RWPE2 (cell line): ENCODE results near the gene CAMK2B.

Experiments
- ATAC-seq: fragments of 200-7000 bp; cut with Tn5 transposase; 3 replicates; pipeline ENCODE4 v1.9.1; 2021; ENCODE audit warnings: low read depth
- DNase-seq: peaks from one replicate; pipeline ENCODE4 v3.0.0-alpha.2; 2020; ENCODE audit warnings: low spot score
- H3K27ac ChIP-seq: fragments of 450-650 bp; 2 replicates; pipeline ENCODE4 v1.5.1; 2017; ENCODE audit warnings: mild to moderate bottlenecking; ENCODE audit not compliant: poor library complexity, severe bottlenecking
- H3K27me3 ChIP-seq: fragments of 250-450 bp; sonication (Bioruptor Pico); 2 replicates; pipeline ENCODE4 v1.5.1; 2021; ENCODE audit warnings: mild to moderate bottlenecking, moderate library complexity; ENCODE audit not compliant: insufficient read depth, poor library complexity, severe bottlenecking
- H3K36me3 ChIP-seq: fragments of 250-450 bp; sonication (Bioruptor Pico); 2 replicates; pipeline ENCODE4 v1.5.1; 2020; ENCODE audit warnings: low read depth, mild to moderate bottlenecking, moderate library complexity
- H3K4me1 ChIP-seq: fragments of 250-450 bp; sonication (Bioruptor Pico); 2 replicates; pipeline ENCODE4 v1.5.1; 2021; ENCODE audit warnings: mild to moderate bottlenecking, moderate library complexity; ENCODE audit not compliant: insufficient read depth, poor library complexity, severe bottlenecking
- H3K4me3 ChIP-seq: fragments of 250-450 bp; sonication (Bioruptor Pico); 2 replicates; pipeline ENCODE4 v1.5.1; 2021; ENCODE audit warnings: mild to moderate bottlenecking, moderate library complexity; ENCODE audit not compliant: severe bottlenecking
- H3K9me3 ChIP-seq: fragments of 250-450 bp; sonication (Bioruptor Pico); 2 replicates; pipeline ENCODE4 v1.5.1; 2021; ENCODE audit warnings: mild to moderate bottlenecking, moderate library complexity; ENCODE audit not compliant: severe bottlenecking
- TF ChIP-seq, protein P1 (sequence below): fragments of 450-650 bp; IDR thresholded peaks from one replicate; pipeline ENCODE4 v1.5.1; 2017; ENCODE audit warnings: mild to moderate bottlenecking, moderate library complexity; ENCODE audit not compliant: poor library complexity, severe bottlenecking

The CAMK2B gene

DNA sequence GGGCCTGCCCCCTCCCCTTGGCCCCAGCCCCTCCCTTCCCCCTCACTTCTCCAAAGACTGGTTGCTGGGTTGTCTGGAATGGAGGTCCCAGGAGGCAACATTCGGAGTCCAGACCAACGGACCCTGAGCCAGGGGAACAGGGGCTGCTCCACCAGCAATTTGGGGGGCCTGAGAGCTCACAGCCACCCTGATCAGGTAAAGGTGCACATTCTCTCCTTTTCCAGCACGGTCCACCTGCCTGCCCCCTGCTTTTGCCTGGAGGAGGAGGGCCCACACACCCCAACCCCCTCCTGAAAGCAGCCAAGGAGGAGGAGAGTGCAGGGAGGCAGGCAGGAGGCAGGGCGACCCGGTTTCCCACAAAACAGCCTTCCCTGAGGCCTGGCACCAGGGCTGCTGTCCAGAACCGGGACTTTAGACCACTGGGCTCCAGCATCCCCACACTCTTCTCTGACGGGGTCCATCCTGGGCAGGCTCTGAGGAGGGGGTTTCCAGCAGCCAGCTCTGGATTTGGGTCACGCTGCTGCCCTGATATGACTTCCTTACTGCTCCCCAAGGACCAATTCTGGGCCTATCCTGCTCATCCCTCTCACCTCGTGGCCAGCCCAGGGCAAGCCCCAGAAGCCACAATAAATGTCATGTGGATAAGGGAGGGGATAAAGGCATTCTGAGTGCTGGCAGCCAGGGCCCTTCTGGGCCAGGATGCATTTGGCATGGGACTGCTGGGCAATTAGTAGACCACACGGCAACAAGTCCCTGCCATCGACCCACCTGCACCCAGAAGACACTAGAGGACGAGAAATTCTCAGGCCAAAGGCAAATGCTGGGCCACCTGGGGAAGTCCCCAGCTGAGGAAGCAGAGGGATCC is 1.1 kb upstream of the CAMK2B start:
- no peaks in the 10 kb centered on the region for H3K36me3 ChIP-seq
- H3K27me3 ChIP-seq = peaks cover 22% of the 10 kb centered on the region
- no peak overlapping the region for H3K27ac ChIP-seq
- TF ChIP-seq, protein P1, sequence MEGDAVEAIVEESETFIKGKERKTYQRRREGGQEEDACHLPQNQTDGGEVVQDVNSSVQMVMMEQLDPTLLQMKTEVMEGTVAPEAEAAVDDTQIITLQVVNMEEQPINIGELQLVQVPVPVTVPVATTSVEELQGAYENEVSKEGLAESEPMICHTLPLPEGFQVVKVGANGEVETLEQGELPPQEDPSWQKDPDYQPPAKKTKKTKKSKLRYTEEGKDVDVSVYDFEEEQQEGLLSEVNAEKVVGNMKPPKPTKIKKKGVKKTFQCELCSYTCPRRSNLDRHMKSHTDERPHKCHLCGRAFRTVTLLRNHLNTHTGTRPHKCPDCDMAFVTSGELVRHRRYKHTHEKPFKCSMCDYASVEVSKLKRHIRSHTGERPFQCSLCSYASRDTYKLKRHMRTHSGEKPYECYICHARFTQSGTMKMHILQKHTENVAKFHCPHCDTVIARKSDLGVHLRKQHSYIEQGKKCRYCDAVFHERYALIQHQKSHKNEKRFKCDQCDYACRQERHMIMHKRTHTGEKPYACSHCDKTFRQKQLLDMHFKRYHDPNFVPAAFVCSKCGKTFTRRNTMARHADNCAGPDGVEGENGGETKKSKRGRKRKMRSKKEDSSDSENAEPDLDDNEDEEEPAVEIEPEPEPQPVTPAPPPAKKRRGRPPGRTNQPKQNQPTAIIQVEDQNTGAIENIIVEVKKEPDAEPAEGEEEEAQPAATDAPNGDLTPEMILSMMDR = no peak
- no peak for DNase-seq
- no peaks in the 10 kb centered on the region for H3K4me1 ChIP-seq
- ATAC-seq = no peak
- no peak overlapping the region for H3K4me3 ChIP-seq
- H3K9me3 ChIP-seq = no peaks in the 10 kb centered on the region

DNA sequence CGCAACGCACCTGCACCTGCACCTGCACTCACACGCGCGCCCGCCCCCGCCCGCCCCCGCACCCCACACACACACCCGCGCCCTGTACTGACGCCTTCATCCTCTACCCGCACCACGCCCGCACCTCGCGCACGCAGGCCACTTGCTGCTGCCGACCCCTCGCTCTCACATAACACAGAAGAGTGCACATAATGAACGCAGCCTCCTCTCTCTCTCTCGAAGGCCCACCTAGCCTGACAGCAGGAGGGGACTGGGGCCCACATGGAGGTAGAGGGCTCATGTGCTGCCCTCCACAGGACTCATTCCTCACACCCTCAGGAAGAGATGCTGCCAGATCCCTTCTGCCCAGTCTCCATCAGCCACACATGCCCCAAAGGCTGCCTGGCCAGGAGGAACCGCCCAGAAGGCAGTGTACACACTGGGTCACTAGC is 432 bp upstream of the CAMK2B start:
- H3K4me1 ChIP-seq = no peaks in the 10 kb centered on the region
- ATAC-seq (peak; percentile 45; the same call in 2 of the 3 replicates), DNase-seq (no peak)
- no peaks in the 10 kb centered on the region for H3K9me3 ChIP-seq
- peaks cover 22% of the 10 kb centered on the region for H3K27me3 ChIP-seq
- no peak overlapping the region for H3K27ac ChIP-seq
- TF ChIP-seq, protein P1 = no peak
- H3K36me3 ChIP-seq = no peaks in the 10 kb centered on the region
- H3K4me3 ChIP-seq = no peak overlapping the region

DNA sequence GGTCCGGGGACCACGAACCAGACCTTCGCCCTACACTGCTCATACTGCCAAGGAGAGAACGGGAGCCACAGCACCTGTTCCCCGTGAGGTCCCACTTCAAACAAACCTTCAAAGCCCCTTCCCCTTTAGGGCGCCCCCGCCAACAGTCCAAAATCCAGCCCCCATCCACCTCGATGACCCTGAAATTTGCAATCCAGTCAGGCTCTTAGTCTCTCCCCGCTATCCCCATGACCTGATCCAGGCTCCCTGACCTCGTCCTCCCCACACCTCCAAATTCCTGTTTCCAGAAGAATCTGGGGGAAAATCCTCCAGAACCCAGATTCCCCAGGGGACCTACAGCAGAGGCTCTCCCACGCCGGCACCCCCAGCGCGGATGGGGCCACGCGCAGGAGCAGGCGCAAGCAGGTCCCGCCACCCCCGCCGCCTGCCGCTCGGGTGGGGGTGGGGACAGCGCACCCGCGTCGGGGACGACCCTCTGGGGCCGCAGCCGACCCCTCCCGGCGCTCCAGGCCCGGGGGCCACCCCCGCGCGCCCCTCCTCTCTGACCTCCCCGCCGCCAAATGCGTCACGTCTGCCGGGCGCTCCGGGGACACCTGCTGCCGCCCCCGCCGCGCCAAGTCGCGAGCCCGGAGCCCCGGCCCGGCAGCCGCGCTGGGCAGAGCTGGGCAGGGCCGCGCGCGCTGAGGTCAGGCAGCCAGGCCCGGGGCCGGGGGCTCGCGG is 753 bp downstream of the CAMK2B start:
- no peaks in the 10 kb centered on the region for H3K9me3 ChIP-seq
- no peak for ATAC-seq
- H3K4me3 ChIP-seq = peak overlapping the region; percentile 44
- no peaks in the 10 kb centered on the region for H3K4me1 ChIP-seq
- H3K27me3 ChIP-seq = peaks cover 22% of the 10 kb centered on the region
- H3K36me3 ChIP-seq = no peaks in the 10 kb centered on the region
- TF ChIP-seq, protein P1 = no peak
- DNase-seq = no peak
- H3K27ac ChIP-seq = no peak overlapping the region

DNA sequence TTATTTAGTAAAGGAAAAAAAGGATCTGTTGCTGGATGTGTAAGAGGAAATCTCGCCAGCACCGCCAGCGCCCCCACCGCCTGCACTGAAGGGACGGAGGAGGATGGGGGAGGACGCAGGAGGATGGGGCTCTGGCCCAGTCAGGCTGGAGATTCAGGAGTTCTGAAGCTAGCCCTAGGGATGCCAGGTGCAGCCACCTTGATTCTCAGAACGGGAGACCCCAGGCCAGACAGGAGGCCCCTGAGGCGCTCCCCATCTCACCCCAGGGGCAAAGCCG is 1.3 kb downstream of the CAMK2B start:
- Histone ChIP-seq H3K4me1 (no peaks in the 10 kb centered on the region), H3K9me3 (no peaks in the 10 kb centered on the region), H3K27me3 (peaks cover 22% of the 10 kb centered on the region), H3K27ac (no peak overlapping the region), H3K4me3 (no peak overlapping the region), H3K36me3 (no peaks in the 10 kb centered on the region)
- TF ChIP-seq, protein P1 = no peak
- ATAC-seq = no peak
- DNase-seq = no peak
